Calu3 (cell line): ENCODE data around the gene GREM2. TPM values are rescaled to one million over a fixed set of nuclear protein-coding genes. Genes with fewer than 3 reads are reported as not detected.
A peak's percentile ranks its signal among the peaks of the same experiment; 100 is the strongest.

Experiments
- BruUV-seq: library from RNA; stranded (reverse); fragments of 400-500 nt; replicated peaks from 2 replicates; lab custom pipeline; 2021; lab: Mats Ljungman, UMichigan
- CTCF ChIA-PET: fragments of 300-600 bp; sonication (Branson Sonifier 250); formaldehyde crosslinking; loops from one replicate; lab custom pipeline; 2022; ENCODE audit warnings: antibody characterized with exemption; lab: Charles Lee
- DNase-seq: peaks from one replicate; pipeline ENCODE4 v3.0.0; 2022
- H3K27ac Mint-ChIP-seq: one replicate; pipeline ENCODE4 v1.8.0; 2022; ENCODE audit warnings: mixed read lengths; ENCODE audit not compliant: unreplicated experiment
- H3K27me3 Mint-ChIP-seq: one replicate; pipeline ENCODE4 v1.8.0; 2022; ENCODE audit warnings: mixed read lengths; ENCODE audit not compliant: unreplicated experiment
- H3K36me3 Mint-ChIP-seq: one replicate; pipeline ENCODE4 v1.8.0; 2022; ENCODE audit warnings: mild to moderate bottlenecking, moderate library complexity, mixed read lengths; ENCODE audit not compliant: insufficient read depth, unreplicated experiment
- H3K4me1 Mint-ChIP-seq: one replicate; pipeline ENCODE4 v1.8.0; 2022; ENCODE audit warnings: mild to moderate bottlenecking, low read depth, mixed read lengths; ENCODE audit not compliant: unreplicated experiment
- H3K4me3 Mint-ChIP-seq: one replicate; pipeline ENCODE4 v1.8.0; 2022; ENCODE audit warnings: mild to moderate bottlenecking, low read depth, moderate library complexity, mixed read lengths; ENCODE audit not compliant: unreplicated experiment
- H3K9me3 Mint-ChIP-seq: one replicate; pipeline ENCODE4 v1.8.0; 2022; ENCODE audit warnings: low read depth, mixed read lengths; ENCODE audit not compliant: unreplicated experiment
- intact Hi-C: fragments of 100-400 bp; cut with micrococcal nuclease; formaldehyde crosslinking; loops from one replicate; pipeline ENCODE4 v1.10.0; 2022; ENCODE audit not compliant: unreplicated experiment
- total RNA-seq: library from RNA; stranded (reverse); gene quantifications from 2 replicates; pipeline ENCODE4 v1.2.3, GENCODE V29; 2022
- TF ChIP-seq, protein P1 (sequence below): fragments of 200-600 bp; IDR thresholded peaks from one replicate; pipeline ENCODE4 v1.8.0; 2022; ENCODE audit warnings: antibody characterized with exemption; ENCODE audit not compliant: unreplicated experiment

Gene GREM2
- total RNA-seq, 1 experiment from 2014 or later, result not detected

GRCh38 chr1:240609527-240610060 is 2.4 kb downstream of the GREM2 start:
- BruUV-seq, result no TSS peak
- Mint-ChIP-seq H3K27me3 (peaks cover 55% of the 10 kb centered on the region), H3K36me3 (peaks cover 16% of the 10 kb centered on the region), H3K27ac (no peak overlapping the region), H3K4me1 (peaks cover 26% of the 10 kb centered on the region), H3K9me3 (no peaks in the 10 kb centered on the region), H3K4me3 (no peak overlapping the region)
- intact Hi-C loops, result loop anchor here (2.0 to 5.0 kb wide), 3 partner anchors 83 to 583 kb away; no protein-coding TSS in a partner anchor
- DNase-seq, result no peak
- CTCF ChIA-PET, result no interaction called here
- TF ChIP-seq, protein P1, sequence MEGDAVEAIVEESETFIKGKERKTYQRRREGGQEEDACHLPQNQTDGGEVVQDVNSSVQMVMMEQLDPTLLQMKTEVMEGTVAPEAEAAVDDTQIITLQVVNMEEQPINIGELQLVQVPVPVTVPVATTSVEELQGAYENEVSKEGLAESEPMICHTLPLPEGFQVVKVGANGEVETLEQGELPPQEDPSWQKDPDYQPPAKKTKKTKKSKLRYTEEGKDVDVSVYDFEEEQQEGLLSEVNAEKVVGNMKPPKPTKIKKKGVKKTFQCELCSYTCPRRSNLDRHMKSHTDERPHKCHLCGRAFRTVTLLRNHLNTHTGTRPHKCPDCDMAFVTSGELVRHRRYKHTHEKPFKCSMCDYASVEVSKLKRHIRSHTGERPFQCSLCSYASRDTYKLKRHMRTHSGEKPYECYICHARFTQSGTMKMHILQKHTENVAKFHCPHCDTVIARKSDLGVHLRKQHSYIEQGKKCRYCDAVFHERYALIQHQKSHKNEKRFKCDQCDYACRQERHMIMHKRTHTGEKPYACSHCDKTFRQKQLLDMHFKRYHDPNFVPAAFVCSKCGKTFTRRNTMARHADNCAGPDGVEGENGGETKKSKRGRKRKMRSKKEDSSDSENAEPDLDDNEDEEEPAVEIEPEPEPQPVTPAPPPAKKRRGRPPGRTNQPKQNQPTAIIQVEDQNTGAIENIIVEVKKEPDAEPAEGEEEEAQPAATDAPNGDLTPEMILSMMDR, result no peak

DNA sequence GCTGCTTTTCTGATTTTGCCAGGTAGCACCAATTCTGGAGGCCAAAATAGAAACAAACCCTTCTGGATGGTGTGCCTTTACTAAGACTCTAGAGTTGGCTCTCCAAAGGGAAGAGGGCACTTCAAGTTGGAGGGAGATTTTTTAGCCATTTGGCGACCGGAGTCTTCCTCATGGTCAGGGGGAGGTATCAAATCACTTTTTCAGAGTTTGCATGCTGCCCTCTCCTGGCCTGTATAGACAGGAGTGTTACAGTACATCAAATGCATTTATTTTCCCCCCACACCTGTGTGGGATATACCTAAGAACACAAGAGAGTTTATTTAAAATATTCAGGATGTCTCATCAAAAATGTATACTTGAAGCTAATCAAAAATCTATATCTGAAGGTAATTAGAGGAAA is 3.2 kb downstream of the GREM2 start:
- no TSS peak for BruUV-seq
- peaks cover 16% of the 10 kb centered on the region for H3K36me3 Mint-ChIP-seq
- no peaks in the 10 kb centered on the region for H3K9me3 Mint-ChIP-seq
- peak; percentile 41 for DNase-seq
- no peak overlapping the region for H3K27ac Mint-ChIP-seq
- H3K4me1 Mint-ChIP-seq, result peaks cover 26% of the 10 kb centered on the region
- no peak overlapping the region for H3K4me3 Mint-ChIP-seq
- H3K27me3 Mint-ChIP-seq, result peaks cover 46% of the 10 kb centered on the region
- TF ChIP-seq, protein P1, result peak; percentile 55
- CTCF ChIA-PET, result interaction anchor here (0.9 to 1.6 kb wide), 3 partner anchors 23 to 321 kb away, joined by 4 to 8 read pairs (median 4); no protein-coding TSS in a partner anchor
- intact Hi-C loops, result loop anchor here (1.0 to 5.0 kb wide), 3 partner anchors 153 to 582 kb away; no protein-coding TSS in a partner anchor

DNA sequence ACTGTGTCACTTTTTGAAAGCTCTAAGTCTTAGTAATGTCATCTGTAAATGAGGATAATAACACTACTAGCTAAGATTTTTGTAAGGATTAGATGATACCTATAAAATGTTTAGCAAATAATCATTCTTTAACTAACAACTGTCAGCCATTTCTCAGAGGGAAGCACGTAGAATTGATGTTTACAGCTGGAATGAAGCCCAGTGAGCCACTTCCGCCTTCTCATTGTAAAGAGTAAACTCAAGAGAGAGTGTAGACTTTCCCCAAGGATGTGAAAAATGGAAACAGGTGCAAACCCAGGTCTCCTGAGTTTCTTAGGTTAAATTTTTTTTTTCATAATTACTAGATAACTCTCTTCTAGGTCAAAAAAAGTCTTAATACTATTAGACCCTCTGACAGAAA is 4.9 kb downstream of the GREM2 start:
- Mint-ChIP-seq H3K27me3 (peaks cover 29% of the 10 kb centered on the region), H3K4me1 (peaks cover 20% of the 10 kb centered on the region), H3K36me3 (peaks cover 11% of the 10 kb centered on the region), H3K27ac (no peak overlapping the region), H3K9me3 (no peaks in the 10 kb centered on the region), H3K4me3 (no peak overlapping the region)
- intact Hi-C loops, result loop anchor here (1.0 to 5.0 kb wide), 2 partner anchors 41 to 325 kb away; no protein-coding TSS in a partner anchor
- DNase-seq, result no peak
- TF ChIP-seq, protein P1, result no peak
- CTCF ChIA-PET, result interaction anchor here (0.7 kb wide), 1 partner anchor 418 kb away, joined by 3 read pairs; no protein-coding TSS in a partner anchor
- BruUV-seq, result no TSS peak

DNA sequence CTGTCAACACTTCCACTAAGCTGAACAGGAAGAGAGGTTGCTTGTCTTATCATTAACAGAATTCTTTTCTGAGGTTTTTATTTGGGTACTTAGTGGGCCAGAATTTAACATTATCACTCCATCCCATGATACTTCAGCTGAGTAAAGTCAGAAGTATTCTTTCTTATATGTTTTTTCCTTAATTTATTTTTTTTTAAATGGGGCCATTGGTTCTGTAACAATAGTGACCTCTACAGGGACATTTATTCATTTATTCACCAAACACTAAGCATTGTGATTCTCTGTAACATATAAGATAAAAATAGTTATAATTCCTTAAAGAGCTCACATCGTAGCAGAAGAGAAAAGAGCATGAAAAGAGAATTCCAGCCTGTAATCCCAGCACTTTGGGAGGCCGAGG is 9.8 kb downstream of the GREM2 start:
- no TSS peak for BruUV-seq
- H3K27me3 Mint-ChIP-seq, result no peaks in the 10 kb centered on the region
- no peak overlapping the region for H3K4me3 Mint-ChIP-seq
- intact Hi-C loops, result no loop called here
- TF ChIP-seq, protein P1, result no peak
- H3K9me3 Mint-ChIP-seq, result no peaks in the 10 kb centered on the region
- no peak overlapping the region for H3K27ac Mint-ChIP-seq
- DNase-seq, result no peak
- no peaks in the 10 kb centered on the region for H3K4me1 Mint-ChIP-seq
- H3K36me3 Mint-ChIP-seq, result no peaks in the 10 kb centered on the region
- CTCF ChIA-PET, result interaction anchor here (0.6 to 1.6 kb wide), 4 partner anchors 44 to 147 kb away, joined by 3 to 8 read pairs (median 5); no protein-coding TSS in a partner anchor
